ENCODE measurements around the gene METTL8.

DNA sequence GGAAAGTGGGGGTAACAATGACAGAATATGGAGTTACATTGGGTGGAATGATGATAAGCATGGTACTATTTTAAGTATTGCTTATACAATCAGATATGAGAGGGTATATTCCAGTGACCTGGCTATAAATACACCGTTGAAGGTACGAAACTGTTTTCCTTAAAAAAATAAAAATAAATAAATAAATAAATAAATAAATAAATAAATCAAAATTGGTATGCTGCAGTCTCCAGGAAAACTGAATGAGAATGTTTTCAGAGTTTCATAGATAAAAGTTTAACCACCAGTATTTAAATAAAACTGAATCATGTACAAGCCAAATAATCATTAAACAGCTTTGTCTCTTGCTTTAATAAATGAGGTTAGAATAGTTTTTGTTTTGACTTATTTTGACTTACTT lies 71.4 kb downstream of the METTL8 start:
- TF ChIP-seq, protein P1, sequence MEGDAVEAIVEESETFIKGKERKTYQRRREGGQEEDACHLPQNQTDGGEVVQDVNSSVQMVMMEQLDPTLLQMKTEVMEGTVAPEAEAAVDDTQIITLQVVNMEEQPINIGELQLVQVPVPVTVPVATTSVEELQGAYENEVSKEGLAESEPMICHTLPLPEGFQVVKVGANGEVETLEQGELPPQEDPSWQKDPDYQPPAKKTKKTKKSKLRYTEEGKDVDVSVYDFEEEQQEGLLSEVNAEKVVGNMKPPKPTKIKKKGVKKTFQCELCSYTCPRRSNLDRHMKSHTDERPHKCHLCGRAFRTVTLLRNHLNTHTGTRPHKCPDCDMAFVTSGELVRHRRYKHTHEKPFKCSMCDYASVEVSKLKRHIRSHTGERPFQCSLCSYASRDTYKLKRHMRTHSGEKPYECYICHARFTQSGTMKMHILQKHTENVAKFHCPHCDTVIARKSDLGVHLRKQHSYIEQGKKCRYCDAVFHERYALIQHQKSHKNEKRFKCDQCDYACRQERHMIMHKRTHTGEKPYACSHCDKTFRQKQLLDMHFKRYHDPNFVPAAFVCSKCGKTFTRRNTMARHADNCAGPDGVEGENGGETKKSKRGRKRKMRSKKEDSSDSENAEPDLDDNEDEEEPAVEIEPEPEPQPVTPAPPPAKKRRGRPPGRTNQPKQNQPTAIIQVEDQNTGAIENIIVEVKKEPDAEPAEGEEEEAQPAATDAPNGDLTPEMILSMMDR (IDR thresholded peaks at IDR 0.05), result no peak
- no peak for TF ChIP-seq EP300 (IDR thresholded peaks at IDR 0.05; ENCODE audit: borderline replicate concordance in 1 of 2, low read depth in 1 of 2, low read length in 1 of 2)
- TF ChIP-seq, protein P2, sequence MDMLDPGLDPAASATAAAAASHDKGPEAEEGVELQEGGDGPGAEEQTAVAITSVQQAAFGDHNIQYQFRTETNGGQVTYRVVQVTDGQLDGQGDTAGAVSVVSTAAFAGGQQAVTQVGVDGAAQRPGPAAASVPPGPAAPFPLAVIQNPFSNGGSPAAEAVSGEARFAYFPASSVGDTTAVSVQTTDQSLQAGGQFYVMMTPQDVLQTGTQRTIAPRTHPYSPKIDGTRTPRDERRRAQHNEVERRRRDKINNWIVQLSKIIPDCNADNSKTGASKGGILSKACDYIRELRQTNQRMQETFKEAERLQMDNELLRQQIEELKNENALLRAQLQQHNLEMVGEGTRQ (IDR thresholded peaks at IDR 0.05; ENCODE audit: borderline replicate concordance, low read depth, low read length), result no peak
- TF ChIP-seq POLR2AphosphoS5 (IDR thresholded peaks at IDR 0.05; ENCODE audit: low read depth, low read length), result no peak
- TF ChIP-seq, protein P3, sequence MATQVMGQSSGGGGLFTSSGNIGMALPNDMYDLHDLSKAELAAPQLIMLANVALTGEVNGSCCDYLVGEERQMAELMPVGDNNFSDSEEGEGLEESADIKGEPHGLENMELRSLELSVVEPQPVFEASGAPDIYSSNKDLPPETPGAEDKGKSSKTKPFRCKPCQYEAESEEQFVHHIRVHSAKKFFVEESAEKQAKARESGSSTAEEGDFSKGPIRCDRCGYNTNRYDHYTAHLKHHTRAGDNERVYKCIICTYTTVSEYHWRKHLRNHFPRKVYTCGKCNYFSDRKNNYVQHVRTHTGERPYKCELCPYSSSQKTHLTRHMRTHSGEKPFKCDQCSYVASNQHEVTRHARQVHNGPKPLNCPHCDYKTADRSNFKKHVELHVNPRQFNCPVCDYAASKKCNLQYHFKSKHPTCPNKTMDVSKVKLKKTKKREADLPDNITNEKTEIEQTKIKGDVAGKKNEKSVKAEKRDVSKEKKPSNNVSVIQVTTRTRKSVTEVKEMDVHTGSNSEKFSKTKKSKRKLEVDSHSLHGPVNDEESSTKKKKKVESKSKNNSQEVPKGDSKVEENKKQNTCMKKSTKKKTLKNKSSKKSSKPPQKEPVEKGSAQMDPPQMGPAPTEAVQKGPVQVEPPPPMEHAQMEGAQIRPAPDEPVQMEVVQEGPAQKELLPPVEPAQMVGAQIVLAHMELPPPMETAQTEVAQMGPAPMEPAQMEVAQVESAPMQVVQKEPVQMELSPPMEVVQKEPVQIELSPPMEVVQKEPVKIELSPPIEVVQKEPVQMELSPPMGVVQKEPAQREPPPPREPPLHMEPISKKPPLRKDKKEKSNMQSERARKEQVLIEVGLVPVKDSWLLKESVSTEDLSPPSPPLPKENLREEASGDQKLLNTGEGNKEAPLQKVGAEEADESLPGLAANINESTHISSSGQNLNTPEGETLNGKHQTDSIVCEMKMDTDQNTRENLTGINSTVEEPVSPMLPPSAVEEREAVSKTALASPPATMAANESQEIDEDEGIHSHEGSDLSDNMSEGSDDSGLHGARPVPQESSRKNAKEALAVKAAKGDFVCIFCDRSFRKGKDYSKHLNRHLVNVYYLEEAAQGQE (IDR thresholded peaks at IDR 0.05; ENCODE audit: low read depth, low read length), result no peak
- no peak for TF ChIP-seq RFX5 (IDR thresholded peaks at IDR 0.05; ENCODE audit: low read length)
- TF ChIP-seq, protein P4, sequence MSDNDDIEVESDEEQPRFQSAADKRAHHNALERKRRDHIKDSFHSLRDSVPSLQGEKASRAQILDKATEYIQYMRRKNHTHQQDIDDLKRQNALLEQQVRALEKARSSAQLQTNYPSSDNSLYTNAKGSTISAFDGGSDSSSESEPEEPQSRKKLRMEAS (IDR thresholded peaks at IDR 0.05; ENCODE audit: low read depth), result no peak
- TF ChIP-seq NRF1 (IDR thresholded peaks at IDR 0.05; ENCODE audit: low read depth, low read length), result no peak
